Measurements from ENCODE around the gene GRK4.

- TF ChIP-seq CTCF (IDR thresholded peaks at IDR 0.05; ENCODE audit: borderline replicate concordance, extremely low read depth, low read length, poor library complexity, severe bottlenecking): no peak
- TF ChIP-seq EZH2 (IDR thresholded peaks at IDR 0.05; ENCODE audit: borderline replicate concordance, low read depth, low read length, severe bottlenecking): no peak
Measured at GRCh38 chr4:2915789-2916188, 47.6 kb upstream of the GRK4 start.

Measured in DND-41 (cell line).